ENCODE data around the gene THAP4. TPM values are rescaled to one million over a fixed set of nuclear protein-coding genes. Genes with fewer than 3 reads are reported as not detected.

Gene THAP4
- total and polyA plus RNA-seq, 2 of the 13 experiments (the other 11 are each of a cell fraction or from before 2014, with no cell fraction given): 59.7 to 75.7 TPM

GRCh38 chr2:241653210-241653750 is 16.3 kb upstream of the THAP4 start (continued):
- no peak for TF ChIP-seq CREM (IDR thresholded peaks at IDR 0.05)
- TF ChIP-seq CREM (CRISPR knock-in tag; IDR thresholded peaks at IDR 0.05): no peak
- no peak for TF ChIP-seq RFX3 (CRISPR knock-in tag; IDR thresholded peaks at IDR 0.05)
- peak; percentile 41; the same call in 1 of the 2 replicates for TF ChIP-seq PHF8 (CRISPR knock-in tag; IDR thresholded peaks at IDR 0.05)
- peak; percentile 93 for TF ChIP-seq ZBTB7A (CRISPR knock-in tag; IDR thresholded peaks at IDR 0.05)
- TF ChIP-seq PHF20 (CRISPR knock-in tag; IDR thresholded peaks at IDR 0.05): no peak
- TF ChIP-seq TAF1 (CRISPR knock-in tag; IDR thresholded peaks at IDR 0.05): peak; percentile 35; the same call in 1 of the 2 replicates
- TF ChIP-seq, protein P1, sequence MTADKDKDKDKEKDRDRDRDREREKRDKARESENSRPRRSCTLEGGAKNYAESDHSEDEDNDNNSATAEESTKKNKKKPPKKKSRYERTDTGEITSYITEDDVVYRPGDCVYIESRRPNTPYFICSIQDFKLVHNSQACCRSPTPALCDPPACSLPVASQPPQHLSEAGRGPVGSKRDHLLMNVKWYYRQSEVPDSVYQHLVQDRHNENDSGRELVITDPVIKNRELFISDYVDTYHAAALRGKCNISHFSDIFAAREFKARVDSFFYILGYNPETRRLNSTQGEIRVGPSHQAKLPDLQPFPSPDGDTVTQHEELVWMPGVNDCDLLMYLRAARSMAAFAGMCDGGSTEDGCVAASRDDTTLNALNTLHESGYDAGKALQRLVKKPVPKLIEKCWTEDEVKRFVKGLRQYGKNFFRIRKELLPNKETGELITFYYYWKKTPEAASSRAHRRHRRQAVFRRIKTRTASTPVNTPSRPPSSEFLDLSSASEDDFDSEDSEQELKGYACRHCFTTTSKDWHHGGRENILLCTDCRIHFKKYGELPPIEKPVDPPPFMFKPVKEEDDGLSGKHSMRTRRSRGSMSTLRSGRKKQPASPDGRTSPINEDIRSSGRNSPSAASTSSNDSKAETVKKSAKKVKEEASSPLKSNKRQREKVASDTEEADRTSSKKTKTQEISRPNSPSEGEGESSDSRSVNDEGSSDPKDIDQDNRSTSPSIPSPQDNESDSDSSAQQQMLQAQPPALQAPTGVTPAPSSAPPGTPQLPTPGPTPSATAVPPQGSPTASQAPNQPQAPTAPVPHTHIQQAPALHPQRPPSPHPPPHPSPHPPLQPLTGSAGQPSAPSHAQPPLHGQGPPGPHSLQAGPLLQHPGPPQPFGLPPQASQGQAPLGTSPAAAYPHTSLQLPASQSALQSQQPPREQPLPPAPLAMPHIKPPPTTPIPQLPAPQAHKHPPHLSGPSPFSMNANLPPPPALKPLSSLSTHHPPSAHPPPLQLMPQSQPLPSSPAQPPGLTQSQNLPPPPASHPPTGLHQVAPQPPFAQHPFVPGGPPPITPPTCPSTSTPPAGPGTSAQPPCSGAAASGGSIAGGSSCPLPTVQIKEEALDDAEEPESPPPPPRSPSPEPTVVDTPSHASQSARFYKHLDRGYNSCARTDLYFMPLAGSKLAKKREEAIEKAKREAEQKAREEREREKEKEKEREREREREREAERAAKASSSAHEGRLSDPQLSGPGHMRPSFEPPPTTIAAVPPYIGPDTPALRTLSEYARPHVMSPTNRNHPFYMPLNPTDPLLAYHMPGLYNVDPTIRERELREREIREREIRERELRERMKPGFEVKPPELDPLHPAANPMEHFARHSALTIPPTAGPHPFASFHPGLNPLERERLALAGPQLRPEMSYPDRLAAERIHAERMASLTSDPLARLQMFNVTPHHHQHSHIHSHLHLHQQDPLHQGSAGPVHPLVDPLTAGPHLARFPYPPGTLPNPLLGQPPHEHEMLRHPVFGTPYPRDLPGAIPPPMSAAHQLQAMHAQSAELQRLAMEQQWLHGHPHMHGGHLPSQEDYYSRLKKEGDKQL (CRISPR knock-in tag; IDR thresholded peaks at IDR 0.05; ENCODE audit: low read depth): peak; percentile 66
- TF ChIP-seq SP4 (CRISPR knock-in tag; IDR thresholded peaks at IDR 0.05): no peak
- peak; percentile 84; the same call in 1 of the 2 replicates for TF ChIP-seq MTA1 (CRISPR knock-in tag; IDR thresholded peaks at IDR 0.05; ENCODE audit: borderline replicate concordance)
- peak; percentile 99 for TF ChIP-seq ZBTB38 (CRISPR knock-in tag; IDR thresholded peaks at IDR 0.05)
- 0 out of 2 replicates have a peak, but pooled peaks have one; percentile 39 for TF ChIP-seq DNMT1 (CRISPR knock-in tag; IDR thresholded peaks at IDR 0.05)
- TF ChIP-seq ZFX (CRISPR knock-in tag; IDR thresholded peaks at IDR 0.05; ENCODE audit: low read depth): peak; percentile 97
- TF ChIP-seq REPIN1 (CRISPR knock-in tag; IDR thresholded peaks at IDR 0.05; ENCODE audit: borderline replicate concordance, low read depth): no peak; the same call in 1 of the 2 replicates
- no peak for TF ChIP-seq ADNP (CRISPR knock-in tag; IDR thresholded peaks at IDR 0.05)
- no peak for TF ChIP-seq U2AF1 (optimal IDR thresholded peaks at IDR 0.05; ENCODE audit: low read depth, low read length)
- TF ChIP-seq EEA1 (CRISPR knock-in tag; IDR thresholded peaks at IDR 0.05; ENCODE audit: borderline replicate concordance): peak; percentile 68; the same call in 1 of the 2 replicates
- no peak for TF ChIP-seq CREB3 (CRISPR knock-in tag; IDR thresholded peaks at IDR 0.05)
